H9 (cell line): ENCODE measurements around the gene ITPK1. TPM values are rescaled to one million over a fixed set of nuclear protein-coding genes. Genes with fewer than 3 reads are reported as not detected.

Experiments used
- DNase-seq: peaks from one replicate; pipeline ENCODE4 v3.0.0-alpha.2; 2017
- H2AFZ ChIP-seq: one replicate; pipeline ENCODE4 v1.6.1; 2013; ENCODE audit warnings: mild to moderate bottlenecking, low read length, control low read depth, moderate library complexity
- H2AK5ac ChIP-seq: 2 replicates; pipeline ENCODE4 v1.6.1; 2013; ENCODE audit warnings: low read length, control low read depth, mixed read lengths; ENCODE audit not compliant: insufficient read length
- H2BK120ac ChIP-seq: one replicate; pipeline ENCODE4 v1.6.1; 2013; ENCODE audit warnings: low read depth, mild to moderate bottlenecking, low read length, control low read depth, inconsistent platforms; ENCODE audit not compliant: poor library complexity, severe bottlenecking
- H2BK12ac ChIP-seq: 2 replicates; pipeline ENCODE4 v1.6.1; 2013; ENCODE audit warnings: low read length, control low read depth, mixed read lengths, low read depth; ENCODE audit not compliant: insufficient read length
- H2BK15ac ChIP-seq: 2 replicates; pipeline ENCODE4 v1.6.1; 2013; ENCODE audit warnings: low read depth, low read length, control low read depth
- H2BK20ac ChIP-seq: one replicate; pipeline ENCODE4 v1.6.1; 2013; ENCODE audit warnings: low read depth, mild to moderate bottlenecking, low read length, control low read depth, inconsistent platforms; ENCODE audit not compliant: poor library complexity, severe bottlenecking
- H2BK5ac ChIP-seq: 2 replicates; pipeline ENCODE4 v1.6.1; 2013; ENCODE audit warnings: low read length, control low read depth, mixed read lengths; ENCODE audit not compliant: insufficient read length
- H3K14ac ChIP-seq: 2 replicates; pipeline ENCODE4 v1.6.1; 2013; ENCODE audit warnings: low read length, control low read depth; ENCODE audit not compliant: insufficient read depth
- H3K18ac ChIP-seq: 2 replicates; pipeline ENCODE4 v1.6.1; 2013; ENCODE audit warnings: low read depth, mild to moderate bottlenecking, mixed read lengths, low read length, control low read depth; ENCODE audit not compliant: insufficient read length
- H3K23ac ChIP-seq: 2 replicates; pipeline ENCODE4 v1.6.1; 2013; ENCODE audit warnings: low read length, control low read depth, mixed read lengths, low read depth; ENCODE audit not compliant: insufficient read length
- H3K23me2 ChIP-seq: 2 replicates; pipeline ENCODE4 v1.6.1; 2013; ENCODE audit warnings: low read depth, mild to moderate bottlenecking, mixed read lengths, low read length, control low read depth; ENCODE audit not compliant: insufficient read length, poor library complexity, severe bottlenecking
- H3K27ac ChIP-seq: 2 replicates; pipeline ENCODE4 v1.5.1; 2013; ENCODE audit warnings: low read length, control low read depth, mixed read lengths, low read depth; ENCODE audit not compliant: insufficient read length
- H3K27me3 ChIP-seq: 2 replicates; pipeline ENCODE4 v1.6.1; 2013; ENCODE audit warnings: low read length, control low read depth, inconsistent platforms; ENCODE audit not compliant: insufficient read depth
- H3K4ac ChIP-seq: 2 replicates; pipeline ENCODE4 v1.6.1; 2013; ENCODE audit warnings: low read depth, mild to moderate bottlenecking, control low read depth, inconsistent platforms, low read length, moderate library complexity
- H3K4me1 ChIP-seq: 2 replicates; pipeline ENCODE4 v1.6.1; 2013; ENCODE audit warnings: low read length, control low read depth, inconsistent platforms; ENCODE audit not compliant: insufficient read depth
- H3K4me2 ChIP-seq: 2 replicates; pipeline ENCODE4 v1.6.1; 2013; ENCODE audit warnings: low read length, control low read depth, mixed read lengths; ENCODE audit not compliant: insufficient read length, insufficient read depth
- H3K56ac ChIP-seq: 2 replicates; pipeline ENCODE4 v1.6.1; 2013; ENCODE audit warnings: low read depth, mild to moderate bottlenecking, mixed read lengths, low read length, control low read depth; ENCODE audit not compliant: insufficient read length
- H3K79me1 ChIP-seq: 2 replicates; pipeline ENCODE4 v1.6.1; 2013; ENCODE audit warnings: low read depth, mild to moderate bottlenecking, moderate library complexity, low read length, control low read depth, inconsistent platforms; ENCODE audit not compliant: insufficient read depth, poor library complexity, severe bottlenecking
- H3K79me2 ChIP-seq: 2 replicates; pipeline ENCODE4 v1.6.1; 2013; ENCODE audit warnings: low read length, control low read depth, inconsistent platforms; ENCODE audit not compliant: insufficient read depth
- H3K9ac ChIP-seq: 2 replicates; pipeline ENCODE4 v1.6.1; 2013; ENCODE audit warnings: low read length, control low read depth, mixed read lengths; ENCODE audit not compliant: insufficient read length; ENCODE audit errors: extremely low read depth
- H3K9me3 ChIP-seq: one replicate; pipeline ENCODE4 v1.6.1; 2013; ENCODE audit warnings: low read depth, low read length, inconsistent platforms; ENCODE audit not compliant: control insufficient read depth
- H3T11ph ChIP-seq: one replicate; pipeline ENCODE4 v1.6.1; 2013; ENCODE audit warnings: mild to moderate bottlenecking, low read length, control low read depth, inconsistent platforms
- H4K20me1 ChIP-seq: one replicate; pipeline ENCODE4 v1.6.1; 2013; ENCODE audit not compliant: control insufficient read depth, insufficient read length, insufficient read depth
- H4K5ac ChIP-seq: 2 replicates; pipeline ENCODE4 v1.6.1; 2013; ENCODE audit warnings: low read depth, mild to moderate bottlenecking, mixed read lengths, low read length, control low read depth; ENCODE audit not compliant: insufficient read length
- H4K8ac ChIP-seq: replicated peaks from 2 replicates; pipeline ENCODE4 v1.6.1; 2013; ENCODE audit warnings: low read length, control low read depth, mixed read lengths, low read depth; ENCODE audit not compliant: insufficient read length
- H4K91ac ChIP-seq: 2 replicates; pipeline ENCODE4 v1.6.1; 2013; ENCODE audit warnings: low read depth, mild to moderate bottlenecking, moderate library complexity, mixed read lengths, low read length, control low read depth; ENCODE audit not compliant: insufficient read length
- H3K27ac Mint-ChIP-seq, 3 experiments: 2 replicates in 2 of 3; 3 replicates in 1 of 3; pipeline ENCODE4 v1.8.0; 2020 to 2021; ENCODE audit warnings: mixed read lengths in 3 of 3, mild to moderate bottlenecking in 1 of 3, moderate library complexity in 1 of 3
- H3K27me3 Mint-ChIP-seq: 2 replicates; pipeline ENCODE4 v1.8.0; 2021; ENCODE audit warnings: low read depth, mild to moderate bottlenecking, moderate library complexity, mixed read lengths
- H3K36me3 Mint-ChIP-seq, 3 experiments: 2 replicates in 2 of 3; 3 replicates in 1 of 3; pipeline ENCODE4 v1.8.0; 2020 to 2021; ENCODE audit warnings: low read depth in 3 of 3, mixed read lengths in 3 of 3; ENCODE audit not compliant: insufficient read depth in 1 of 3
- H3K4me1 Mint-ChIP-seq, 2 experiments: 2 replicates each; pipeline ENCODE4 v1.8.0; 2020; ENCODE audit warnings: mixed read lengths in 2 of 2
- H3K4me3 Mint-ChIP-seq, 2 experiments: 2 replicates in 1 of 2; 3 replicates in 1 of 2; pipeline ENCODE4 v1.8.0; 2020 to 2021; ENCODE audit warnings: mild to moderate bottlenecking in 2 of 2, mixed read lengths in 2 of 2, moderate library complexity in 1 of 2
- H3K9me3 Mint-ChIP-seq, 2 experiments: 2 replicates in 1 of 2; 3 replicates in 1 of 2; pipeline ENCODE4 v1.8.0; 2020; ENCODE audit warnings: mild to moderate bottlenecking in 2 of 2, mixed read lengths in 2 of 2, moderate library complexity in 1 of 2
- CTCF ChIP-seq: fragments of 200-600 bp; sonication (generic); conservative IDR thresholded peaks from 3 replicates; pipeline ENCODE4 v1.8.0; 2021; ENCODE audit warnings: antibody characterized with exemption, mild to moderate bottlenecking
- WGBS: extraction: QIAGEN DNeasy Blood & Tissue Kit; methylation state at CpG from one replicate; pipeline ENCODE4 v1.1.7; 2013; ENCODE audit warnings: missing lambda C conversion rate, low lambda C conversion rate, mixed read lengths; ENCODE audit not compliant: insufficient read length; ENCODE audit errors: extremely low coverage; 5-methylcytosine and 5-hydroxymethylcytosine counted together
- total RNA-seq: library from RNA; stranded (reverse); gene quantifications from 2 replicates; pipeline ENCODE4 v1.2.1, GENCODE V29; 2021

ITPK1 gene
- total RNA-seq, 1 experiment from 2014 or later, result 92.7 TPM

GRCh38 chr14:93019970-93020369 lies 95.8 kb downstream of the ITPK1 start:
- H3K4me1 ChIP-seq, result no peaks in the 10 kb centered on the region; the same call in 1 of the 2 replicates
- H3K79me1 ChIP-seq, result no peaks in the 10 kb centered on the region
- no peaks in the 10 kb centered on the region for H3K9me3 Mint-ChIP-seq
- no peak overlapping the region for H3K9ac ChIP-seq
- no peak overlapping the region for H2BK15ac ChIP-seq
- no peak overlapping the region for H2BK120ac ChIP-seq
- TF ChIP-seq CTCF, result no peak
- no peaks in the 10 kb centered on the region for H3K27me3 Mint-ChIP-seq
- H3K4me3 Mint-ChIP-seq, result no peak overlapping the region
- H3K4me2 ChIP-seq, result no peak overlapping the region
- H2BK12ac ChIP-seq, result no peak overlapping the region
- WGBS, result no CpG with 5 or more reads among the region's 8 CpGs
- no peak overlapping the region for H3K27ac ChIP-seq
- no peaks in the 10 kb centered on the region for H3K23me2 ChIP-seq
- H3K27ac Mint-ChIP-seq, result peak overlapping the region; percentile 70 to 82 (median 79); a peak in 4 of 7 replicates
- H3K4me1 Mint-ChIP-seq, result peaks cover 40 to 56% of the 10 kb centered on the region in 2 experiments
- no peak overlapping the region for H4K91ac ChIP-seq
- peaks cover 6 to 9% (median 8%) of the 10 kb centered on the region in 3 experiments; a peak in 6 of 7 replicates for H3K36me3 Mint-ChIP-seq
- no peak overlapping the region for H3K4ac ChIP-seq
- H3K9me3 ChIP-seq, result no peaks in the 10 kb centered on the region
- no peak overlapping the region for H3T11ph ChIP-seq
- H4K5ac ChIP-seq, result no peak overlapping the region
- no peak overlapping the region for H3K23ac ChIP-seq
- H2AFZ ChIP-seq, result no peak overlapping the region
- H3K79me2 ChIP-seq, result no peaks in the 10 kb centered on the region
- no peak overlapping the region for H3K18ac ChIP-seq
- no peak for DNase-seq
- no peaks in the 10 kb centered on the region for H3K27me3 ChIP-seq
- no peak overlapping the region; the same call in 1 of the 2 replicates for H3K14ac ChIP-seq
- no peak overlapping the region for H2BK5ac ChIP-seq
- no peak overlapping the region for H3K56ac ChIP-seq
- H2BK20ac ChIP-seq, result no peak overlapping the region
- H2AK5ac ChIP-seq, result no peak overlapping the region
- no peaks in the 10 kb centered on the region for H4K20me1 ChIP-seq
- H4K8ac ChIP-seq, result no peak overlapping the region
